HEK293 (cell line): ENCODE data around the gene CTCFL.

Experiments
- CTCF ChIP-seq: fragments of 450-650 bp; formaldehyde crosslinking; IDR thresholded peaks from 2 replicates; pipeline ENCODE4 v1.5.1; 2016; ENCODE audit warnings: missing biosample characterization, missing genetic modification characterization
- ZBTB17 ChIP-seq: fragments of 450-650 bp; formaldehyde crosslinking; IDR thresholded peaks from 2 replicates; pipeline ENCODE4 v1.5.1; 2016; ENCODE audit warnings: missing biosample characterization, missing genetic modification characterization
- ZNF37A ChIP-seq: fragments of 450-650 bp; IDR thresholded peaks from 2 replicates; pipeline ENCODE4 v1.5.1; 2018; ENCODE audit warnings: missing biosample characterization, missing genetic modification characterization

GRCh38 chr20:57564951-57565642, 40.2 kb upstream of the CTCFL start:
- TF ChIP-seq ZBTB17, result no peak
- TF ChIP-seq CTCF (tag by site-specific recombination), result no peak
- TF ChIP-seq ZNF37A (tag by site-specific recombination), result no peak
